Measurements from ENCODE around the gene ITPK1.
A peak's percentile ranks its signal among the peaks of the same experiment; 100 is the strongest.

Gene ITPK1

DNA sequence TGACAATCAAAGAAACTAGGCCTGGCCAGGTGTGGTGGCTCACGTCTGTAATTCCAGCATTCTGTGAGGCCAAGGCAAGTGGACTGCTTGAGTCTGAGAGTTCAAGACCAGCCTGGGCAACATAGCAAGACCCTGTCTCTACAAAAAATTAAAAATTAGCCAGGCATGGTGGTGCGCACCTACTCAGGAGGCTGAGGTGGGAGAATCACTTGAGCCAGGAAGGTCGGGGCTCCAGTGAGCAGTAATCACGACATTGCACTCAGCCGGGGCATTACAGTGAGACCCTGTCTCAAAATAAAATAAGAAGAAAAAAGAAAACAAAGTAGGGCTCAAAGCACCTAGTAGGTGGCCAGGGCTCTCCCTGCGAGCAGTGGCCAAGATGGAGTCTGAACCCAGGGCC, 113.7 kb downstream of the ITPK1 start:
- DNase-seq (ENCODE audit: insufficient read length, low spot score) (no peak), FAIRE-seq (no peak)

DNA sequence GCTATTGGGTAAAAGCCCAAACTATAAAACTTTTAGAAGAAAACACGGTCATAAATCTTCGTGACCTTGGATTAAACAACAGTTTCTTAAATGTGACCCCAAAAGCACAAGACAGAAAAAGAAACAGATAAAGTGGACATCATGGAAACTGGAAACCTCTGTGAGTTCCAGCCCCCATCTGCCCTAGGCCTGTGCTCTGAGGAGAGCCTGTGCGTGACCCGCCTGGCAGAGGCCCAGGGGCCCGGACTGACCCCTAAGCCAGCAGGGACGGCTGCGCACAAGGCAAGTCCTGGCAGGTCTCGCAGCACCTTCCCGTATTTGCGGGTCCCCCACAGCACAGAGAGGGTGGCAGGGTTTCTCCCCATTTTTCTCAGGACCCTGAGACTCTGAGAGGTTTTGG, 116.8 kb downstream of the ITPK1 start:
- FAIRE-seq (no peak), DNase-seq (ENCODE audit: insufficient read length, low spot score) (no peak)

DNA sequence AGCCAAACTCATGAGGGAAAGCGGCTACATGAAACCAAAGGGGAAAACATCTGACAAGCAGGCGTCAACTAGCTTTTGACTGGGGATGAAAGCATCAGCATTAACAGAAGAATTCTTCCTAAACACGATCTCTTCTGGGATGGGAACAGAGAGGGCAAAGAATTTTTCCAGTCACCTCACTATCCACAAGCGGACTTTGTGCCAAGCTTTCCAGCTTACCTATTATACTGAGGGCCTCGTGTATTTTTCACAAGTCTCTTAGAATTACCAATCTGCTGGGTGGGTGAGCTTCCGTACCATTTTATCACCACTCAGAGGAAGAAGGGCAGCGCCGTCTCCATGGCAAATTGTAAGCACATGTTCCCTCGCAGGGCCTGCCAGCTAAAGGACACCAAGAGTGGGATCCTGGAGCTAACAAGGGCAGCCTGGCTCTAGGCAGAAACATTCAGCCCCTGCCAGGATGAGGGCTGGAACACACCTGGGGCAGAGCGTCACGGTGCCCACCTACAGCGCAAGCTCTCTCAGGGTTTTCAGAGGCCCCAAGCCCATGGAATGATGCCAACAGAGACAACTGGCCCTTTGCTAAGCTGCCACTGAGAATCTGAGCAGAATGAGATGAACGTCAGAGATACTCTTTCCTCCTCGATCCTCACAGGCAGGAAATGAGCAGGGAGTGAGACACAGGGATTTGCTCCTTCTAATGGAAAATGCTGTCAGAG, 118.2 kb downstream of the ITPK1 start:
- DNase-seq (ENCODE audit: insufficient read length, low spot score), result no peak
- no peak for FAIRE-seq

DNA sequence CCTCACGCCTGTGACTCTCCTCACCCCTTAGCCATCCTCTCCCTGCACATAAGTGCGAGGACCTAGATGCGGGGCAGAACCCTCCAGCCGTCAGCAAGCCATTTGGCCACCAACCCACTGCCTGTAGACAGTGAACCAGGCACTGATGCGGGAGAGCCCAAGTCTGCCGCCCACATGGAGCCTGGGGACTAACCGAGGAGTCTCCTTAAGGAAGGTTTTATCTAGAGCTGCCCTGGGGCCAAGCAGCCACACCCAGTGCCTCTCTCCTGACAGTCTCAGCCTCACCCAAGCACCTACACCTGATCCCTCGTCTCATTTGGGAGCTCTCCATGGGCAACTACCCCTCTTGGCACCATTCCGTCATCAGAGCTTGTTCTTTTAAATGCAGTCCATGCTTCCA, 120.1 kb downstream of the ITPK1 start:
- FAIRE-seq (no peak), DNase-seq (ENCODE audit: insufficient read length, low spot score) (no peak)

DNA sequence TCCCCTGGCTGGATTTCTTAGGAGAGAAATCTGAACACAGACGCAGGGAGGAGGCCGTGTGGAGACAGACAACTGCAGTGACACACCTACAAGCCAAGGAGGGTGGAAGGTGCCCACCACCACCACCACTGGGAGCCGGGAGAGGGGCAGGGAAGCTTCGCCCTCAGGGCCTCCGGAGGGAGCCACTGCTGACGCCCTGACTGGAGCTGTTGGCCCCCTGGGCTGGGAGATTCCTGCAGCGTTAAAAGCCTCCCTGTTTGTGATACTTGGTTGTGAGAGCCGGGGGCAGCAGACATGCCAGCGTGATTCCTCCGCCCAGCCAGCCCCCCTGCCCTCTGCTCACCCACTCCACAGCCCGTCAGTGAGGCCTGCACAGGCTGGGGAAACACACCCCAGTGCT, 120.8 kb downstream of the ITPK1 start:
- DNase-seq (ENCODE audit: insufficient read length, low spot score), result no peak
- FAIRE-seq, result no peak

DNA sequence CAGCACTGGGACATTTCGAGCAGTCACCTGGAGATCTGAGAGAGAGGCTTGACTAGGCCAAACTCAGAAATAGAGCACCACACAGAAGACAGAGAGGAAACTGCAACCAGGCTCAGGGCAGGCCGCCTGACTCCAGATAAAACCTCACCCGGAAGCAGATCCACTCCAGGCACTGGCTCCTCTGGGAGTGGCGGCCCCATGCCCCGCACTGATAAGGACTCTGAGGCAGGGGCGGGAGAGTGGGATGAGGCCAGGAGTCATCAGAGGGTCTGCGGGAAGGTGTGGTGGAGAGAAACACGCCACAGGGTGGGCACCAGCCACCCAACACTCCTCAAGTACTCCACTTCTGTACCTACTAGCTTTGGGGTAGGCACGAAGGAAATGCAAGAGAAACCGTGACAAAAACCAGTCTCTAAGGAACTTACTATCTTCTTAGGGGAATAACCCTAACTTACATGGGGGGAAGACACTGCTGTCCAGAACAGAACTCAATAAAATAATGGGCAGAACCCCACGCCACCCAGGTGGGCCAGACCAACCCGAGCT, 121.5 kb downstream of the ITPK1 start:
- no peak for DNase-seq (ENCODE audit: insufficient read length, low spot score)
- no peak for FAIRE-seq

DNA sequence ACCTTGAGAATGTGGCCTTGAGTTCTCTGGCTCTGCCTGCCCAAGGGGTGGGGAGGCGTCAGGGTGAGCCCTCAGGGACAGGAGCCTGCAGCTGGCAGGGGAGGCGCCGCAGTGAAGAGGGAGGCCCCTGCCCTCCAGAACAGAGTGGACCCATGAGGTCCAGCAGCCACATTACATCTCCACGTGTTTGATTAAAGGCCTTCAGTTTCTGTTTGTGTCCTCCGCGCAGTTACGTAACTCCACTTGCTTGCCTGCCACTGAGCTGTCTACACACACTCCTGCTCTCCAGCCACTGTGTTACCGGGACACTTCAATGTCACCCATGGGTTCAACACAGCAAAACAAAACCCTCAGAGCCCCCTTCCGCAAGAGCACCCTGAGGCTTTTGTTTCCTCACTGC, 122.4 kb downstream of the ITPK1 start:
- FAIRE-seq, result no peak
- DNase-seq (ENCODE audit: insufficient read length, low spot score), result no peak

DNA sequence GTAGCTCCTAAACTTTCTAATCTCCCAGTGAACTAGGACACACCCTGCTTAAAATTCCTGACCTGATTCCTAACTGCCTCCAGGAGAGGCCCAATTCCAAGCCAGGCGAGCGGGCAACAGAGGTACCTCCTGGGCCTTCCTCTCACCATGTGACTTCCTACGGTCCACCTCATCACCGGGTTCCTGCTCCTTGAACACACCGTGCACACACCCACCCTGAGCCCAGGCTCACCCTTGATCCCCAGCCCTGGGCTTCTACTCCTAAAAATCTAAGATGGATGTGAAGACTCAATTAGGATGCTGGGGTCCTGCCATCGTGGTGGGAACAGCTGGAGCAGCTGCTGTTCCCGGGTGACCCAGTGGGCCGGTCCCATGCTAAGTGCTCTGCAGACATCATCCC, 124.2 kb downstream of the ITPK1 start:
- FAIRE-seq (no peak), DNase-seq (ENCODE audit: insufficient read length, low spot score) (no peak)

DNA sequence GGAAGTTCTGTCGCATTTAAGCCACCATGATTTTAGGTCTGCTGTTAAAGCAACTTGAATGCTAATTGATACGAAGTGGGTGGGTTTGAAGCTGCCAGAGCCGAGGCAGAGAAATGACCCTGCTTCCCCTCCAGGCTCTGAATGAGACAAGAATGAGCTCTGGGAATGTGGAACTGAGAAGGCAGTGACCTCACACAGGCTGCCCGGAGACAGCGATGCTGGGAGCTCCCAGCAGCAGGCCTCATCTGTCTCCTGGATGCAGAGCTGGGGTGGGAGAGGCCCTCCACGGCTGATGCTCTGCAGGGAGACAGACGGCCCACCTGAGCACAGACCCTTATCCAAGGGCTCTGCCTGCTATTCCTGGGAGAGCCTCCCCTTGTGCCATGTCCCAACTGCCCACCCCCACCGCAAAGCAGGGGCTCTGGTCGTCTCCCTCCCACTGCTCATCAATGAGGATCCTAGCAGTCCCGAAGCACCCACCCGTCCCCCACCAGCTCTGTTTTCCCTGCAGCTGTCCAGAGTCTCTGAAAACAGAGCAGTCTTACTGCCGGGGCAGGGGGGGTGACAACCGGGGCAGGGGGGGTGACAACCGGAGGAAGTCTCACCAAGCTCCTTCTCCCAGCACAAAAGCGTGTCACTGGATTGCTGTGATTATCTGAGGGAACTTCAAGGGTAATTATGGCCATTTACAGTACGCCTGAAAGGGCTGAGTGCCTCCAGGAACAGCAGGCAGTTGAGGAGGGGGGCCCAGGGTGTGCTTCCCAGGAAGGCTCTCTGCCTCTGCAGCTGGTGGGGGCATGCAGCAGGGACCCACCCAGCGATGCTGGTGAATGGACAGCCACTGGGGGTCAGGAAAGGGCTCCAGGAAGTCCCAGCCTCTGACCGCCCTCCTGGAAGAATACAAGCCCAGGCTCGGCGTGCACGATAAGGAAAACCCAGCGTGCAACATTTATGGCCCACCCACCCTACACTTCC, 125.0 kb downstream of the ITPK1 start:
- no peak for FAIRE-seq
- DNase-seq (ENCODE audit: insufficient read length, low spot score), result no peak

DNA sequence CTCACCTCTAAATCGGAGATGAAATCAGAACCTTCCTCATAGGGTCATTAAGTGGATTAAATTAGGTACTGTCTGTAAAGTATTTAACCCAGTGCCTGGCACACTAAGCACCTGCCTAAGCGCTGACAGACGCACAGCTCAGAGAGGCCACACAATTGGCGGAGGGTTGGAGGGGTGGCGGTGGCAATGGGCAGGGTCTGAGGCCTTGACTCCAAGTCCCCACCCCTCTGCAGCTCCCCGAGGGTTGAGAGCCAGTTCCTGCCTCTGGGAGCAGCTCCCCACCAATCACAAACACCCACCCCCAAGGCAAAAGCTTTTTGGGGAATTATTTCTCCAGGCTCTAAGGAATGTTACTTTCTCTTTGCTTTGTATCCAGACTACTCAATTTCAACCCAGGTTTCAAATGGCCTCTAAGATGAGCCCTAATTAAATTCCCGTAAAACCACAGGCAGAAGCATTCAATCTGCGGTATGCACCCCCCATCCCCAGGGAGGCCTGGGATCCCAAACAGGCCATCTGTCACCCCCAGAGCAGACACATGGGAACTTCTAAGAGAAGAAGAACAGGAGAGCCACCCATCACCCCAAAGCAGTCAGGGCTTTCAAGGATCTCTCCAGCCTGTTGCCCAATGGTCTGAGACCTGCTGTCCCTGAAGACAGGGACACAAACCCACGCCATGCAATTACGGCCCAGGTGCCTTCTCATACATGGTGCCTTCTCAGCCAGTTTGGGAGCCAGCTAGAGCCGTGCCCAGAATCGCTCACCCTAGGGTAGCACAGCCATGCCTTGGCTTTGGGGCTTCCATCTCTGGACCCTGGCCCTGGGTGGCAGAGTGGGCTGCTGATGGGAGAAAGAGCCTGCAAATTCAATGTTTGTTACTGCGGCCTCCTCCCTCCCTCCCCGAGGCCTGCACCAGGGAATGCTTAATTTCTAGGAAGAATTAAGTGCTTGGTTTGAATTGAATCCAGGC, 126.7 kb downstream of the ITPK1 start:
- DNase-seq (ENCODE audit: insufficient read length, low spot score) (no peak), FAIRE-seq (no peak)

DNA sequence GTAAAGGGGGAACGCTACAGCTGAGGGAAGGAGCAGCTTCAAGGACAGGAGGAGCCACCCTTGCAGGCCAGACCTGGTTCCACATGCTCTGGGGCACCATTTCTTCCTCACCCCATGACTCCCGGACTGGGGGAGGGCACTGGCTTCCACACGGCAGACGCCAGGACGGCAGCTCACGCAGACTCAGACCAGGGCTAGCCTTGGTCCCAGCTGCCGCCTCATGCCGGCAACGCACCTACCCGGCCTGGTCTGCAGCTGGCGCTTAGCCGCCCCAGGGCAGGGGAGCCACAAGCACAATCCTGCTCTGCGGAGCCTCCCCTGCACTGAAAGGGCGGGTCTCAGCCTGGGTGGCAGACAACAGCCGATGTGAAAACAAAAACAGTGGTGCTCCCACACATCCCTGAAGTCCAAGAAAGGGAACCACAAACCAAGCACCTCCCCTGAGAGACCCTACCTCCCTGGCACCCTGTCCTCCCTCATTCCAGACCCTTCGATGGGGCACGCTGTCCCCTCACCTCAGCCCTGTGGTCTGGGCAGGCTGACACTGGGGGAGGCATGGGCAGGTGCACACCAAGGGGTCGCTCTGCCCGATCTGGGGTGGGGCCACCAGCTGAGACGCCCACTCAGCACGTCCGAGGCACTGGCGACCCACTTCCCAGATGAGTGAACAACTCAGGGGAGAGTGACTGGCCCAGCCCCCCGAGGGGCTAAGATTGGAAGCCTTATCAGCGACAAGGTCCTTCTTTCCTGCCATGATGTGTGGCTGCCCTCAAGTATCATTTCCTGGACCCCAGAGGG, 127.8 kb downstream of the ITPK1 start:
- FAIRE-seq (no peak), DNase-seq (ENCODE audit: insufficient read length, low spot score) (no peak)

DNA sequence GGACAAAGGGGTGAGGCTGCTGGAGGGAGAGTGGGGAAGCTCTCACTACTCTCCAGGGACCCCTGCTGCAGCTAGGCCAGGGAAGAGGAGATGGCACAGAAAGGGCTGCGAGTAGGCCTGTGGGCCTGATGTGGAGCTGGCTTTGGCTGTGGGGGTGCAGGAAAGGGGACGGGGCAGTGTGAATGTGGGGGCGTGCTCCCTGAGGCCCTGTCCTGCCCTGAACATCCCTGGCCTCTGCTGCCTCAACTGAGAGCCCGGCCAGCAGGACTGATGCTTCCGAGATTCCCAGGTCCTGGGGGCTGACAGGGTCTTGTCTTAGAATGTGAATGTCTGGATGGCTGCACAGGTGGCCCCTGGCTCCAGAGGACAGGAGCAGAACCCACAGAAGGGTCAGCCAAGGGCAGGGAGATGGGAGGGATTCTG, 128.6 kb downstream of the ITPK1 start:
- DNase-seq (ENCODE audit: insufficient read length, low spot score) (no peak), FAIRE-seq (no peak)

DNA sequence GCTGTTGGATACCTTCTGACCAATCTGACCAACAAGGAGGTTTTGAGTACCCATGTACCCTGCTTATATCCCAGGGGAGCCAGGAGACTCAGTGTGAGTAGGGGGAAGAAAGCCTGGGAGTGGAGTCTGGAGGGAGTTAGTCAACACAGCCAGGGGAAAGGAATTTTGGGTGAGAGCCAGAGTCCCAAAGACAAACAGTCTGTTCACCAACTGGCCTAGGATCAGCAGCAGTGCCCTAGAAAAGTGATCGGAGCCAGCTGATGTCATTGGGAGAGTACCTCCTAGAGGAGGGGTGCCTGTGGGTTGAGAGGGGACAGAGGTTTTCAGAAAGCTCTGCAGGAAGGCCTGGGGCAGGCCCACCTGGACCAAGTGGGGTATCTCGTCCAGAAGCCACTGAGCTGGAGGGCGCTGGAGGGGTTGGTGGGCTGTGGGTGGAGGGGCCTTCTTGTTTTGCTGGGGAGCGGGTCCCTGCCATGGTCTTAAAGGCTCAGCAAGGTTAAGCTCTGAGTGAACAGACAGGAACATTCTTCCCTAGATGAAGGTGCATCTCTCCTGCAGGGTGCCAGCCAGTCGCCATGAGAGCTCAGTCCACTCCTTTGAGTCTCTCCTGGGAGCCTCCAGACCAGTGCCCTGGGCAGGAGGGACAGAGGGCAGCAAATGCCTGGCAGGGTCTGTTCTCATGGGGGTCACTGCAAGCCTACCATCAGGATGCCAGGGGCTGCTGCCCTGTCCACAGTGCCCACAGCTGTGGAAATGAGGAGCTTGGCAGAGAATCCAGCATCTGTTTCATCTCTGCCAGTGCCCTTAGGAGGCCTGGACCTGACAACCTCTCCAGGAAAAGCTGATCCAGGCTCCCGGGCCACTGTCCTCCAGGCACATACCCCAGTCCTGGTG, 129.2 kb downstream of the ITPK1 start:
- peak; percentile 37 for DNase-seq (ENCODE audit: insufficient read length, low spot score)

DNA sequence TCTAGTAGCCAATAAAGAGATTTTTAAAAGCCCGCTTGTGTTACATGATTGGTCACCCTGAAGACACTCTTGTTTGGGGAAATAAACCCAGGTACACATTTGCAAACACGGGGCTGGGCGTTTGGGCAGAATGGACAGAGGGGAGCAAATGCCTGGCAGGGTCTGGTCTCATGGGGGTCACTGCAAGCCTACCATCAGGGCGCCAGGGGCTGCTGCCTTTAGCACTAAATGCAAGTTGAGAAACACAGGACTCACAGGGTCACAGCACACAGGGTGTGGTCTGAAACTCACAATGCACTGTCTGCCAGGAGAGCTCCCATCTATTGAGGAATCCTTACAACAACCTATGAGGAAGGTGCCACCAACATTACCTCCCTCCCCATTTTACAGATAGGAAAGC, 130.2 kb downstream of the ITPK1 start:
- DNase-seq (ENCODE audit: insufficient read length, low spot score) (no peak), FAIRE-seq (no peak)

More for the DNA sequence above, 129.2 kb downstream of the ITPK1 start:
- FAIRE-seq, result no peak

DNA sequence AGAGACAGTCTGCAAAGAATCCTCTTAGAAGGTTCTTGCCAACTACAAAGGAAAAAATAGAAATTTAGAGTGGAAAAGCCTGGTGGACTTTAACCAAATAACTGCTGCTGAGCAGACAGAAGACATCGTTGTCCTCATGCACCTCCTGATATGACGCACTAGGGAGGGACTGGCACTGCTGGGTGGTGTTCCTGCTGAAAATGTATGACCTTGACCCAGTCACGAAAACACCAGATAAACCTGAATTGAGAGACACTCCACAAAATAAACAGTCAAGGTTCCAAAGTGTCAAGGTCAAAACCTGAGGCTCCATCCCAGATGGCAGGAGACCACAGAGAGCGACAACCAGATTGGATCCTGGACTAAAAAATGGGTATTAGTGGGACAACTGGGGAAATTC, 130.8 kb downstream of the ITPK1 start:
- DNase-seq (ENCODE audit: insufficient read length, low spot score) (no peak), FAIRE-seq (no peak)

DNA sequence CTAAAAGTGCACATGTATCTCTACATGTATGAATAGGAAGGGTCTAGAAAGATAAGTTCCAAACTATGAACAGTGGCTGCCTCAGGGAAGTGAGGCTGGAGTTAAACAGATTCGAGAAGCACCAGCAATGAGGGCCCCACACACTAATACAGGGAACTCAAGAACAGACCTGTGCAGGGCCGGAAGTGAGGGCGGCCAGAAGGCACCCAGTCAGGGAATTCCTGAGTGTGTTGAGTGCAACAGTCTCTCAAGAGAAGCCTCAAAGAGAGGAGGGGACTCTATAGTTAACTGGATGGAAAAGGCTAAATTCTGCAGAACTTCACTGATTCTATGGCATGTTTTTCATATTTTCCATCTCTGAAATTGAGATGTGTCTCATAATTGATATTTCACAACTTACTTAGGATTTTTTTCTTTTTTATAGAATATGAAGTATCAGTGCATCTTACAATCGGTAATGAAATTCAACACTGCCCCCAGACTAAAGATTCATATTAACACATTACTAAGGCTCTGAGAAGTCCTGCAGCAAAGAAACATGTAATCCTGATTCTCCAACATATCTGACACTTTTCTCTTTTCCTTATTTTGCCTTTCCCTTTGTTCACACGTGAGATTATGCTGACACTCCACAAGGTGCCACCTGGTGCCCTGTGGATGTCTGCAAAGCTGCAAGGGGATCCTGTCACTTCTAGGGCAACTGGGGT, 131.5 kb downstream of the ITPK1 start:
- FAIRE-seq (no peak), DNase-seq (ENCODE audit: insufficient read length, low spot score) (no peak)

DNA sequence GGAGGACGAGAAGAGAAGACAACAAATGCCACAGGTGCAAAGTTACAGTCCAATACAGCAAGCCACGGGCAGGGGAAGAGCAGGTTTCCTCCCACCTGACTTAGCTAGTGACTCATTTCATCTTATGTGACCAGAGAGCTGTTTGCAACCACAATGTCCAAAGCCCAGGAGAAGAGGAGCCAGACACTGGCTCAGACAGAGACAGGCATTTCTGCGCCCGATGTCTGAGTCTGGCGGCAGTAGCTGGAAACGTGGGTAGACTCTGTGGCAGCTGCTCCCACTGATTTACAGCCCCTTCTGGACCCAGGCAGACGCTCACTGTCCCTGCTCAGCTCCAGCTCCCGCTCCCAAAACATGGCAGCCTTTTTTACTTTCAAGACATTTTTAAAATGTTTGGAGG, 132.8 kb downstream of the ITPK1 start:
- no peak for FAIRE-seq
- no peak for DNase-seq (ENCODE audit: insufficient read length, low spot score)

DNA sequence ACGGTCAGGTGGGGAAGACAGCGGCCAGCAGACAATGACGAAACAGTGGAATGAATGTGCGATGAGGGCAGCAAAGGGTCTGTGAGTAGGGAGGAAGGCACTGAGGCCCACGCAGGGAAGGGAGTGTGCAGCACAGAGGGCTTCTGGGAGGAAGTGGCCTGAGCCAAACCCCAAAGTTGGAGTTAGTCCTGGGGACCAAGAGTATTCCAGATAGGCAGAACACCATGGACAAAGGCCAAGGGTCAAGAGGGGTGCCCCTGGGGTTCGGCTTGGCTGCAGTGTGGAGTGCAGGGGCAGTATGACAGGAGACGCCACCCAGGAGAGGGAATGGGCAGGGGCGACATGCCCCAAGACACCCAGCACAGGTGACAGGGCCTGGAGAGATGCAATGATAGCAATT, 134.0 kb downstream of the ITPK1 start:
- FAIRE-seq (no peak), DNase-seq (ENCODE audit: insufficient read length, low spot score) (no peak)
